EH (cell line): ENCODE measurements around the gene ZFHX2.

Experiments used
- DNase-seq: peaks from one replicate; pipeline ENCODE4 v3.0.0-alpha.2; 2015; ENCODE audit warnings: low read depth

The ZFHX2 gene

DNA sequence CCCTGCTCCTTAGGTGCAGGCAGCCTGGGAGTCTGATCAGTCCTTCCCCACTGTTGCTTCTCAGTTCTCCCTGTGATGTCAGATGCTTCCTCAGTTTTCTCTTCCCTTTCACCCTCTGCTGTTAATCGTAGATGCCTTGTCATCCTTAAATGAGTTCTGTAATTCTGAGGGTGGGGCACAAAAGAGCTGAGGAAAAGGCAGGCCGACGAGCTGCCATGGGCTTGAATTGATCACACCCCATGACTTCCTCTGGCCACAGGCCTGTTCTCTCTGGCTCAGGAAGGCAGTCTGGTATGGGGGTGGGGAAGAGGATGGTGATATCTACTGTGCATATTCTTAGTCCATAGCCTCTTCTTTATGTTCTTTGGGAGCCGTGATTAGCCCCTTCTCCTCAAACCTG, 21.3 kb upstream of the ZFHX2 start:
- no peak for DNase-seq

GRCh38 chr14:23572524-23572828, 20.9 kb upstream of the ZFHX2 start:
- DNase-seq, result no peak

DNA sequence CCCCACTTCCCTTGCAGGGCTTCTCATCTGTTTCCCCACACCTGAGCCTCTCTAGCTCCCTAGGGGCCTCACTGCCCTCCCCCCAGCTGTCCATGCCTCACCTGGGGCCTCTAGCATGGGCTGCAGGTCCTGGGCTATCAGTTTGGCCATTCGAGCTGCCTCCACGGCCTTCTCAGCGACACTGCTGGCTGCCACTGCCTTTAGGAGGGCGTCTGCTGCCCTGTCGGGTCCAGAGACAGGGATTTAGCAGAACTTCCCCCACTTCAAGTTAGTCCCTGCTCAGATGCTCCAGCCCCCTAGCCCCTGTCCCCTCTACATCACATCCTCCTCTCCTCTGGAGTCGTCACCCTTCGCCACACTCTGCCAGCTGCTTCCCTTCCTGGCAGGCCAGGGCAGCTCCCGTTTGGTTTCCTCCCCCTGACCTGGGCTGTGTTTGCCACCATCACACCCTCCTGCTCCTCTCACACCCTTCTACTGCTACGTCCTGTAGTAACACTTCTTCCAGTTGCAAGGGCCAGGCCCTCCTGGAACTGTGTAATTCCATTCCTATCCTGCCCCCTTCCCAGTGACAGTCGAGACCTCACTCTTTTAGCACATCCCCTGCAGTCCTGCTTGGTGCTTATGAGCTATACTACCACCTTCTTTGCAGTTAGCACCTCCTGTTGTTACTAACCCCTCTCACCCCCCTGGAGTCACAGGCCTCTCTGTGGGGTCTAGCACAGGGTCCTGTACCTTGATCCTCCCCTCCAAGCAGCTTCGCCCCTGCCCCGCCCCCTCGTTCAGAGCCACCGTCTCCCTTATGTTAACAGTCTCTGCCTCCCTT, 20.3 kb upstream of the ZFHX2 start:
- no peak for DNase-seq

DNA sequence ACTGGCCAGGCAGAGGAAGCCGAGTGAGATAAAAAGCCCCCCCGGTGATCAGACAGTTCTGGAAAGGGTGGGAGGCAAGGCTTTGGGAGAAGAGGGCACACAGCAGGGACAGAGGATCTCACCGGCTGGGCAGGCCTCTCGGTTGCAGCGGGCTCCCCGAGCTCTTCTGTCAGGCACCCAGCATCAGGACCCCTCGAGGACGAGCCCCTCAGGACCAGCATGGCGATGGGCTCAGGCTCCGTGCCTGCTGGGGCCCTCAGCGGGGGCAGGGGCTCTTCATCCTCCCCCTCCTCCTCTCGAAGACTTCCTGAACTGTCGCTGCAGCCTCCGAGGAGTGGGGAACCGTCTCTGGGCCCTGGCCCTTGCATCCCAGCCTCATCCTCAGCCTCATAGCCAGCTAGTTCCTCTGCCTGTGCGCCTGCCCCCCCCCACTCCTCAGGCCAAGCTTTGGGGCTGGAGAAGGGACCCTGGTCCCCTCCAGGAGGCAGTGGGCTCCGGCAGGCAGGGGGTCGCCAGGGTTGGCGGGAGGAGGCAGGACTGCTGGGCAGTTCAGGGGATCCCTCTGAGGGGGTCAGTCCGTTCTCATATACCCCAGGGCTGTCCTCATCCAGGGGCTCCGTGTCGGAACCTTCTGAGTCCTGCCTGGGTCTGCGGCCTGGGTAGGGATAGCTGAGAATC, 19.4 kb upstream of the ZFHX2 start:
- DNase-seq, result no peak

- DNase-seq, result peak; percentile 43
Observed at GRCh38 chr14:23569443-23570151, 18.0 kb upstream of the ZFHX2 start.

GRCh38 chr14:23568600-23569331, 17.2 kb upstream of the ZFHX2 start:
- DNase-seq, result no peak

GRCh38 chr14:23568021-23568599, 16.5 kb upstream of the ZFHX2 start:
- no peak for DNase-seq

DNA sequence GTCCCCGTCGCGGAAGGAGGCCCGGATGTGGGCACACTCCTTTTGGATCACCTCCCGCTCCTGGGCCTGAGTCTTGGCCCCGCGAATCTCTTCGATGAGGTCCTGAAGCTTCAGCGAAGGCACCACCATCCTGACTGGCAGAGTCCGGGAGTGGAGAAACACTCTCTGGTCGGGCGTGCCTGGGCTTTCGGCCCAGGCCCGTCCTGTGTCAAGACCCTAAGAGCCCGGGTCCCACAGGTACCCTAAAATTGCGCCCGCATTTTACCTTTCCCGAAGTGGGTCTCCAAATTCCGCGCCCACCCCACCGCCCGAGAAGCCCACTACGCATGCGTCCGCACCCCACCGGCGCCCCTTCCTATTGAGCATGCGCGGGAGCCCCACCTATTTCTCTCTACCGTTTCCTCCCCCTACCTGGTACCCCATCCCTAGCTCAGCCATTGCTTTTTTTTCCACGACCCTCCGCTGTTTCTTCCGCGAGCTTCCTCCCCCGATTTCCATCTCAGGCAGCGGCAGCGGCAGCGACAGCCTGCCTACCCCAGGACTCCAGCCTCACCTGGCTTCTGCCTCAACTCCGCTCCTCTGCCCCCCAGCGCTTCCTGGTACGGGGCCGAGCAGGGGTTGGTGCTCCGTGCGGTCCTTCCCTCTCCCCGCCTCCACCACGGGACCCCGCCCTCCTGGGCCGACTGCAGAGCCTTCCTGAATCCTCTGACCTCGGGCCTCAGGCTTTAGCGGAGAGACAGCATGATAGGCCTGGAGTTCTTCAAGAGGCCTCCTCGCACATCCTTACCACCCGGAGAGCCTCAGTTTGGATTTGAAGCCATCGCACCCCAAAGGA, 15.8 kb upstream of the ZFHX2 start, which contains the start of gene AP1G2:
TSS of gene AP1G2 (minus strand) at position 606 of the 835 bp plus-strand sequence. CDS start at position 129, 477 bp downstream.
- peak; percentile 78 for DNase-seq

DNA sequence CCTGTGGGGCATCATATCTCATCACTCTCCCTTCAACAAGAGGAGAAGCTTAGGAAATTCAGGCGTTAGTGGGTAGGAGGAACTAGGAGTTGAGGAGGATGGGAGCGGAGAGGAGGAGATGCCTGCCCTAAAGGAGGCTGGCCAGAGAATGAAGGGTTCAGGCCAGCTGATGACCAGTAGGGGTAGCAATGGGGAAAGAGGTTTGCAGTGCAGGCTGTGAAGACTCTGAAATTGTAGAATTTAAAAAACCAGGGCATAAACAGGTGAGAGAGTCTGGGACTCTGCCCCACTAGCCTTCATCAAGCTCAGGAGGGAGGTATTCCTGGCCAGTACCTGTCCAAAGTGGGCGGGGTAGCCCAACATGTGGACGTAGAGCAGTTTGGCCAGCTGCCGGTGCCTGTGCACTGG, 15.2 kb upstream of the ZFHX2 start:
- peak; percentile 44 for DNase-seq

GRCh38 chr14:23566112-23566777, 14.7 kb upstream of the ZFHX2 start:
- DNase-seq, result no peak

DNA sequence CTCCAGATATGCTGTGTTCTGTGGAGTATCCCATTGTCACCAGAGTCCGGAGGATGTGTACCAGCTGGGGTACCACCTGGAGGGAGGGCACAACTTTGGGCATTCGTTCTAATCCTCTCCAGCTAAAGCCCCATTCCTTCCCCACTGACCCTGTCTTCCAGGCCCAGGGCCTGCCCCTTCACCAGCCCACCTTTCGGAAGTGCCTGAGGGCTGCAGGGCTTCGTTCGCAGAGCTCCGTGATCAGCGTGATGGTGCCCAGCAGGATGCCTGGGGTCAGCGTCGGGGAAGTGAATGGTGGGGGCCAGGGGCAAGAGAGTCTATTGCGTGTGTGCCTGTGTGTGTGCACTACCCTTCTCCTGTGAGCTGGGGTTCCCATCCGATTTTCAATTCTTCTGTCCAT, 14.1 kb upstream of the ZFHX2 start:
- DNase-seq, result no peak

DNA sequence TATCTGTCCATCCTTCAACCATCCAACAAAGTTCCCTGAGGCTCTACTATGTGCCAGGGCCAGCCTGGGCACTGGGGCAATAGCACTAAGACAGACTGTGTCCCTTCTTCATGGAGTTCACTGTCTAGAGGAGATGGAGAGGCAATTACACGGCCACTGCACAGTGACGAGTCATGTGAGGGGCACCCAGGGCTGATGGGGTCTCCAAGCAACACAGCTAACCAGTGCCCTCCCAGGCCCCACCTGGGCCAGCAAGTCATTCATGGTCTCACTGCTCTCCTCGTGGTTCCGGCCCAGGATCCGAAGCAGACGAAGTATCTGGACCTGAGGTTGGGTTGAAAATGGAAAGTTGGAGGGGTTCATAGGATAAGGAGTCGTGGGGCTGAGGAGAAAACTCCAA, 13.3 kb upstream of the ZFHX2 start:
- no peak for DNase-seq

DNA sequence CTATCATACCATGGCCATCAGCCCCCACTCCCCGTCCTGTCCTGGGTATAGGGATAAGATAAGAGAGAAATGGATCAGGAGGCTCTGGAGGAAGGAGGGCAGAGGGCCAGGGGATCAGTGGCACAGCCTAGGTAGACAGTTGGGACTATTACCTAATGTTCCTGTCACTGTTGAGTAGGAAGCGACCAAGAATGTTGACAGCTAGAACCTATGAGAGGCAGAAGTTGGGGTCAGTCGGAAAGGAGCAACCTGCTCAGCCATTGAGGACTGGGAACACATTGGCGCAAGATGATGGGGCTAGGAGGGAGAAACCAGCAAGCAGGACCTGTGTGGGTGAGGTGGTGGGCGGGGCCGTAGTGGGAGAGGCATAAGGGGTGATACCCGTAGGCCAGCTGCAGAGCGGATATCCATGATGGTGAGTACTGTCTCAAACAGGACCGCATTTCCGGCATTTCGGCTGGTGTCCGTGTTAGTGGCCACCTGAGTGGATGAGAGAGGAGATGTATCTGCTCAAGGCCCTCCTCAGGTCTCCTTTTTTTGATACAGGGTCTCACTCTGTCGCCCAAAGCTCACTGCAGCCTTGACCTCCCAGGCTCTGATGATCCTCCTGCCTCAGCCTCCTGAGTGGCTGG, 12.7 kb upstream of the ZFHX2 start:
- DNase-seq, result no peak

DNA sequence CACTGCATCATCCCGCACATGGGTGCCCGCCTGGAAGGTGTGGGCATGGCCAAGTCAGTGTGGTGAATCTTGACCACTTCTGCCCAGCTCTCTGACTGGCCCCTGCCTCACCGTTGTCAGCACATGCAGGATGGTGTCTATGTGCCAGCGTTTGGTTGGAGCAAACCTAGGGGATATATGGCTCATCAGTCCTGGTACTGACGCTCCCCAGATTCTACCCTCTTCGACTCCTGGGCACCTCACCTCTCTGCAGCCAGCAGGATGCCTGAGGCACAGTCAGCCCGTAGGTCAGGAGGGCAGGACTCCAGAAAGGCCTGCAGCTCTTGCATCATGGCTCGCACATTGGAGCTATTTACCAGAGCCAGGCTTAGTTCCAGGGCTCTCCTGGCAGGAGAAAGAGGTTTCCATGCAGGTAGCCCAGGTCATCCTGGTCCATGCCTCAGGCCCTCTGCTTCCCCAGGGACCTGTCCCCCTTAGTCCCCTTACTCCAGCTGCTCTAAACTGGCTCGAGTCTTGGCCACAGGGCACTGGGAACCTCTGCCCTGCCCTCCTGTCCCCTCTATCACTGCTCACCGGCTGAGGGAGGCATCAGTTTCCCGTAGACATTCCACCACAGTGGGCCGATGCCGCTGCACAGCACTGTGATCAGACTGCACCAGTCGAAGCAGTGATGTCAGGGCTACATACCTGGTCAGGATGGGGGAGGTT, 12.1 kb upstream of the ZFHX2 start:
- DNase-seq, result no peak

- peak; percentile 53 for DNase-seq
Observed at GRCh38 chr14:23562822-23563472, 11.4 kb upstream of the ZFHX2 start.

DNA sequence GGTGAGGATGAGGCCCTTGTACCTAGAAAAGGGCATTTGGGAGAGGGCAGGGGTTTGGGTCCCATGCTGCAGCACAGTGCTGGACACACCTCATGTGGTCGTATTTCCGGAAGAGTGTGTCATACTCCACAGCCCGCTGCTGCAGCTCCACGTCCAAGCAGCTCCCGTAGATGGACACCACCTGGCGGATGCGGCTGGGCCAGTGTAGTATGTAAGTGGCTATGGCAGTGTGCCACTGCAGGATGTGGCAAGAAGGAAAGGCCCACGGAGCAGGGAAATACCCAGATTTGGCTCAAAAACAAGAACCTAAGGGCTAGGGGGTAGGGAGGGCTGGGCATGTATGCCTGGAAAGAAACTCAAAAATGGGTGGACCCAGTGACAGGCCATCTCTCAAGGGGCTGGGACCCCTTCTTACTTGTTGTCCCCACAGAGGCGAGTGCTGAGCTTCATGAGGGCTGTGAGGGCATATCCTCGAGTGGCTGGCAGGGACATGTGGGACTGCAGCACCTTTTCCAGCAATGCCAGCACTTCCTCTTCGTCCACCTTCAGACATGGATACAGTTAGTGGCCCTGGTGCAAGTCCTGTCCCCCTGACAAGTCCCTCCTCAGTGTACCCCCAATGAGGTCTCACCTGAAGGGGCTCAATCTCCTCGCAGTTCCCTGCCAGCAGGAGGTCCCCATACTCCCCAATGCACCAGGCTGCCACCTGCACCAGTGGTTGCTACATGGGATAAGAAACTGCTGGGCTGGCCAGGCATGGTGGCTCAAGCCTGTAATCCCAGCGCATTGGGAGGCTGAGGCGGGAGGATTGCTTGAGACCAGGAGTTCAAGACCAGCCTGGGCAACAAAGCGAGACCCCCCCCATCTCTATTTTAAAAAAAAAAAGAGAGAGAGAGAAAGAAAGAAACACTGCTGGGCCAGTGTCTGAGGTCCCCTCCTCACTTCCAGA, 10.6 kb upstream of the ZFHX2 start:
- no peak for DNase-seq

DNA sequence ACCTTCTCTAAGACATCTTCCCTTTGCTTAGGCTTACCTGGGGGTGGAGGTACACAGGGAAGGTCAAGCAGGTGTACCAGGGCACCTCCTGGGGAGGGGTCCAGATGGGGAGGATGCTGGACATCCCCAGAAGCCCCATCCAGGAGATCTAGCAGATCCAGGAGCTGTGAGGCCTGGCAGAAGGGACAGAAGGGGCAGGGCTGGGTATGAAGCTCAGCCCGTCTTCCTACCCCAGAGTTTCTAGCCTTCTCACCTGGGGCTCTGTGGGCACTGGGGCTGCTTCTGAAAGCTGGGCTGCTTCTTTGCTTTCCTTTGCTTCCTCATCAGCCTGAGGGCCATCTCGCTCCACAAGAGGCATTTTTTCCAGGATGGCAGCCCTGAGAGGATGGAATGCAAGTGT, 9.7 kb upstream of the ZFHX2 start:
- DNase-seq, result no peak
